ENCODE results near the gene CD300C.
"Not testable (repeated sequence)": the region's sequence is repeated elsewhere in the genome, so short reads cannot be mapped to it uniquely, and the experiment has no call there.

CD300C gene

DNA sequence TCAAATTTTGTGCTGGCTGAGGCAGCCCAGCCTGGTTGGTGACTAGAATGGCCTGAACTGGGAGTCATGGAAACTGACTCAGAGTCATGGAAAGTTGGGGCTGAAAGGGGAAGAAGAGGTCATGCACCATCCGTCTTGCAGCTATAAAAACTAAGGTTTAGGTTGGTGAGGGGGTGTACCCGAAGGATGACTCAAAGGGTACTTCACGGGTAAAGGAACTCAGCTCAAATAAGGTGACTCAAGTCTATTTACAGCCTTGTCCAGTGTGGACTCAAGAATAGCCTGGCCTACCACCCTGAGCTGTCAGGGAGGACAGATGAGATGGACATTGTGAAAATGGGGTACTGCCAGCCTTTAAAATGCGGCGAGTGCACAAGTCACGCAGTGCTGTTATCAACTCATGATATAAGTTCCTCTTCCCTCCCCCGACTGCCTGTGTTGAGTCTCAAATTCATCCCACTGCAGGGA is 33.3 kb downstream of the CD300C start:
- no peak for DNase-seq (ENCODE audit: low read depth)

DNA sequence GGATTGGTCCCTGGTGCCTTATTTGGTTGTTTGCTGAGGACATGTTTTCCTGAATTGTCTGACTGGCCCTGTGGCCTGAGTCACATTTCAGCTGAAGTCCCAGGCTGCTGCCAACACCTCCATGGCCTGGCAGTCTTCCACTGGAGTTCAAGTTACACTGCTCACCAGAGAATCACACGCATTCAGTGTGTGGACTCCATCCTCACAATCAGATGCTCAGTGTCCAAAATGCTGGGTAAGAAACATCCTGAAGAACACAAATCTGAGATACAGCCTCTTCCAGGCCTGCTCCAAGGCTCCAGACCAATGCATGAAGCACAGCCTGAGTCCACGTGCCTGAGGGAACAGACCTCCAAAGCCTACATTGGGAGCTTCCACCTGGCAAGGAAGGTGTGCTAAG is 33.9 kb downstream of the CD300C start:
- no peak for DNase-seq (ENCODE audit: low read depth)

DNA sequence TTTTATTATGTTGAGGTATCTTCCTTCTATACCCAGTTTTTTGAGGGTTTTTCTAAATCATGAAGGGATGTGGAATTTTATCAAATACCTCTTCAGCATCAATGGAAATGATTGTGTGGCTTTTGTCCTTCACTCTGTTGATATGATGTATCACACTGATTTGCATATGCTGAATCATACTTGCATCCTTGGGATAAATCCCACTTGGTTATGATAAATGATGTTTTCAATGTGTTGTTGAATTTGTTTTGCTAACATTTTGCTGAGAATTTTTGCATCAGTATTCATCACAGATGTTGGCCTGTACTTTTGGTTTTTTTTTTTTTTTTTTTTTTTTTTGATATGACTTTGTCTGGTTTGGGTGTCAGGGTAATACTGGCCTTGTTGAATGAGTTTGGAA is 37.8 kb downstream of the CD300C start:
- no peak for DNase-seq (ENCODE audit: low read depth)

DNA sequence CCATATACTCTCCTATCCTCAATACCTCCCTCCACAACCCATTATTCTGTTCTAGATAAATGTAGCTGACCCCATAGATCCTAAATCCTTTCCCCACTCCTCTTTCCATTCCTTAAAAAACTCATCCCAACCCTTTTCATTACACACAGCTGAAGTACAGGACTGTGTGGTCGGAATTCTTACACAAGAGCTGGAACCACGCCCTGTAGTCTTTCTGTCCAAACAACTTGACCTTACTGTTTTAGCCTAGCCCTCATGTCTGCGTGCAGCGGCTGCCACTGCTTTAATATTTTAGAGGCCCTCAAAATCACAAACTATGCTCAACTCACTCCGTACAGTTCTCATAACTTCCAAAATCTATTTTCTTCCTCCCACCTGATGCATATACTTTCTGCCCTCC is 42.0 kb downstream of the CD300C start:
- DNase-seq (ENCODE audit: low read depth), result not testable (repeated sequence)

DNA sequence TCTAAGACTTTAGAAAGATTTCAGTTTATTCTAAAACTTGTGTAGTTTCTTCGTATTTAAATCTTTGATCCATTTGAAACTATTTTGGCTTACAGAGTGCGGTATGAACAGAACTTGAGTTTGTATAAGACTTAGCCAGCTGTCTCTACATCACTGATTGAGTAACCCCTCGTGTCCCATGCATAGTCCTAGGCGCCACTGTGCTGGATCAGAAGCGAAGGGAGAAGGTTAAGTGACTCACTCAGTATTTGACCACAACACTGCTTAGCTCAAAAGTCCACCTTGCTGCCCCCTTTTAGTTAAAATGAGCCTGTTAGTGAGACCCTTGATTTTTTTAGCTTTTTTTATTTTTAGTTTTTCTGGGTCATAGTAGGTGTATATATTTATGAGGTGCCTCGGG is 43.1 kb downstream of the CD300C start:
- no peak for DNase-seq (ENCODE audit: low read depth)

- DNase-seq (ENCODE audit: low read depth), result no peak
Observed at GRCh38 chr17:74499992-74500391, 45.9 kb downstream of the CD300C start.

DNA sequence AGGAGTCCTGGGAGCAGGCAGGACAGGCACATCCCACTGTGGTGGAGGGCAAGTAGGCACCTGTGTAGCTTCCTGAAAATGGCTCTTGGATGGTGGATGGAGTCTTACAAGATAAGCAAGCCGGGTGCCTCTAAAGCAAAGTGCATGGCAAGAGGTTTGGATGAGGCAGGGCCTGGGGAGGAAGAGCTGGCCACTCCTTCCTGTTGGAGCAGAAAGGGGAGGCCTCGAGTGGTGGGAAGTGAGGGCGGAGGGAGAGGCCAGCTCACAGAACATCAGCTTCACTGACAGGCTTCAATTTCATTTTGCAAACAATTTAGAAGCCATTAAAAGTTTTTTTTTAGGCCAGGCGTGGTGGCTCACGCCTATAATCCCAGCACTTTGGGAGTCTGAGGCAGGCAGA is 48.4 kb downstream of the CD300C start:
- no peak for DNase-seq (ENCODE audit: low read depth)

- DNase-seq (ENCODE audit: low read depth), result peak; percentile 52
Observed at GRCh38 chr17:74493331-74493833, 52.5 kb downstream of the CD300C start.

DNA sequence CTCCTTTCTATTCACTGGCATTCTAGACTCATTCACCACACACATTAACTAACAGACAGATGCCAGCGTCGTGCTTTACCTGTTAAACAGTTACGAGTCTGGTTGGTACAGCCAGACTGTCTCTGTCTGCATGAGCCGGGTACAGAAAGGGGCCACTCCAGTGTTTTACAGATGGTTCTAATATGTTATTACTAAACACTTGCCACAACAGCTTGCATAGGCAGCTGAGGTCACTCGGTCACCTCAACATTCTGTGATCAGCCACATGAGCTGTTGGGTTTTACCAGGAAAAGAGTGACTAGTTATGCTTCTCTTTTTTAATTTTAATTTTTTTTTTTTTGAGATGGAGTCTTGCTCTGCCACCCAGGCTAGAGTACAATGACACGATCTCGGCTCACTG is 54.3 kb downstream of the CD300C start:
- no peak for DNase-seq (ENCODE audit: low read depth)

Data from amniotic epithelial cell (primary cell).